ENCODE measurements around the gene MOB2.

The MOB2 gene

GRCh38 chr11:1422981-1423380 is 63.6 kb downstream of the MOB2 start:
- Histone ChIP-seq H3K4me3 (IDR thresholded peaks at IDR 0.05; ENCODE audit: insufficient read depth, low read depth, low read length) (no peak overlapping the region), H3K9ac (no peak overlapping the region), H4K20me1 (ENCODE audit: insufficient read depth) (no peaks in the 10 kb centered on the region), H3K36me3 (ENCODE audit: insufficient read depth) (no peaks in the 10 kb centered on the region), H3K27me3 (ENCODE audit: insufficient read depth, low read depth) (peaks cover 18% of the 10 kb centered on the region; the same call in 1 of the 2 replicates), H3K27ac (no peak overlapping the region), H2AFZ (ENCODE audit: low read depth) (no peak overlapping the region), H3K4me2 (no peak overlapping the region), H3K79me2 (ENCODE audit: insufficient read depth, low read depth) (no peaks in the 10 kb centered on the region), H3K4me1 (ENCODE audit: low read depth, poor library complexity, severe bottlenecking) (no peaks in the 10 kb centered on the region)
- TF ChIP-seq CTCF (conservative IDR thresholded peaks at IDR 0.05; ENCODE audit: low read depth, low read length), result no peak

- TF ChIP-seq CTCF (conservative IDR thresholded peaks at IDR 0.05; ENCODE audit: low read depth, low read length), result no peak
Measured at GRCh38 chr11:1422481-1422880, 64.1 kb downstream of the MOB2 start.

GRCh38 chr11:1421291-1421690 is 65.3 kb downstream of the MOB2 start:
- H3K27ac ChIP-seq, result no peak overlapping the region
- H3K9ac ChIP-seq, result no peak overlapping the region
- H3K36me3 ChIP-seq (ENCODE audit: insufficient read depth), result no peaks in the 10 kb centered on the region
- H3K79me2 ChIP-seq (ENCODE audit: insufficient read depth, low read depth), result no peaks in the 10 kb centered on the region
- H3K4me2 ChIP-seq, result no peak overlapping the region
- H4K20me1 ChIP-seq (ENCODE audit: insufficient read depth), result no peaks in the 10 kb centered on the region
- H2AFZ ChIP-seq (ENCODE audit: low read depth), result no peak overlapping the region
- H3K27me3 ChIP-seq (ENCODE audit: insufficient read depth, low read depth), result peaks cover 15% of the 10 kb centered on the region; the same call in 1 of the 2 replicates
- TF ChIP-seq CTCF (conservative IDR thresholded peaks at IDR 0.05; ENCODE audit: low read depth, low read length), result no peak
- no peaks in the 10 kb centered on the region for H3K4me1 ChIP-seq (ENCODE audit: low read depth, poor library complexity, severe bottlenecking)
- no peak overlapping the region for H3K4me3 ChIP-seq (IDR thresholded peaks at IDR 0.05; ENCODE audit: insufficient read depth, low read depth, low read length)

More at GRCh38 chr11:1422481-1422880, 64.1 kb downstream of the MOB2 start:
- no peaks in the 10 kb centered on the region for H3K36me3 ChIP-seq (ENCODE audit: insufficient read depth)
- no peak overlapping the region for H3K9ac ChIP-seq
- H3K27ac ChIP-seq, result no peak overlapping the region
- no peaks in the 10 kb centered on the region for H3K79me2 ChIP-seq (ENCODE audit: insufficient read depth, low read depth)
- H3K27me3 ChIP-seq (ENCODE audit: insufficient read depth, low read depth), result peaks cover 17% of the 10 kb centered on the region; the same call in 1 of the 2 replicates
- H3K4me3 ChIP-seq (IDR thresholded peaks at IDR 0.05; ENCODE audit: insufficient read depth, low read depth, low read length), result no peak overlapping the region
- no peaks in the 10 kb centered on the region for H4K20me1 ChIP-seq (ENCODE audit: insufficient read depth)
- no peak overlapping the region for H2AFZ ChIP-seq (ENCODE audit: low read depth)
- no peaks in the 10 kb centered on the region for H3K4me1 ChIP-seq (ENCODE audit: low read depth, poor library complexity, severe bottlenecking)
- no peak overlapping the region for H3K4me2 ChIP-seq

GRCh38 chr11:1419811-1420210 is 66.8 kb downstream of the MOB2 start:
- H3K79me2 ChIP-seq (ENCODE audit: insufficient read depth, low read depth), result no peaks in the 10 kb centered on the region
- no peaks in the 10 kb centered on the region for H3K36me3 ChIP-seq (ENCODE audit: insufficient read depth)
- H3K4me1 ChIP-seq (ENCODE audit: low read depth, poor library complexity, severe bottlenecking), result no peaks in the 10 kb centered on the region
- no peak for TF ChIP-seq CTCF (conservative IDR thresholded peaks at IDR 0.05; ENCODE audit: low read depth, low read length)
- H4K20me1 ChIP-seq (ENCODE audit: insufficient read depth), result no peaks in the 10 kb centered on the region
- no peak overlapping the region for H3K4me2 ChIP-seq
- H3K27me3 ChIP-seq (ENCODE audit: insufficient read depth, low read depth), result peaks cover 8% of the 10 kb centered on the region; the same call in 1 of the 2 replicates
- H3K9ac ChIP-seq, result no peak overlapping the region
- H3K27ac ChIP-seq, result no peak overlapping the region
- H2AFZ ChIP-seq (ENCODE audit: low read depth), result no peak overlapping the region
- H3K4me3 ChIP-seq (IDR thresholded peaks at IDR 0.05; ENCODE audit: insufficient read depth, low read depth, low read length), result no peak overlapping the region
